Keratinocyte (primary cell): ENCODE results near the gene FLYWCH1.

Source experiments
- EZH2 ChIP-seq: IDR thresholded peaks from one replicate; pipeline ENCODE4 v1.6.1; 2012; ENCODE audit warnings: inconsistent platforms, mild to moderate bottlenecking, low read length, moderate library complexity
- TF ChIP-seq, protein P1 (sequence below), 3 experiments: IDR thresholded peaks in 1 of 3; conservative IDR thresholded peaks in 1 of 3; optimal IDR thresholded peaks in 1 of 3; 2 replicates in 2 of 3; 3 replicates in 1 of 3; pipeline versions ENCODE3 to v1.5.1; 2011; ENCODE audit warnings: low read length in 3 of 3, mild to moderate bottlenecking in 3 of 3, moderate library complexity in 2 of 3, control low read depth in 1 of 3, inconsistent platforms in 1 of 3; ENCODE audit not compliant: insufficient read depth in 2 of 3; ENCODE audit errors: extremely low read depth in 1 of 3

DNA sequence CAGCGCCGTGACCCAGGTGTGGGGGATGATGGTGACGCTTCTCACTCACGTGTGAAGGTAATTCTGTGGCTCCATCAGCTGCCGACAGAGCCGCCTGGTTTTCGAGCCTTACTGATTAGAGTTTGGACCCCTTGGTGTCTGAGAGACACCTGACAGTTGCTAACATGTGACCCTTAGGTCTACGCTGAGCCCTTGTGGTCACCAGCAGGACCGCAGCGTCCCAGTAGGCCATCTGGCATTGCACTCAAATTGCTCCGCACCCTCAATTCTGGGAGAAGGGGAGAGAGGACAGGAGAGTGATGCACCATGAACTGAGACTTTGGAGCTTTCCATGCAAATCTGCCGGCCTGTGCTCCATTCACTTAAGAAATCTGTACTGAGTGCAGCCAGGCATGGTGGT is 2.5 kb downstream of the FLYWCH1 start:
- TF ChIP-seq, protein P1, sequence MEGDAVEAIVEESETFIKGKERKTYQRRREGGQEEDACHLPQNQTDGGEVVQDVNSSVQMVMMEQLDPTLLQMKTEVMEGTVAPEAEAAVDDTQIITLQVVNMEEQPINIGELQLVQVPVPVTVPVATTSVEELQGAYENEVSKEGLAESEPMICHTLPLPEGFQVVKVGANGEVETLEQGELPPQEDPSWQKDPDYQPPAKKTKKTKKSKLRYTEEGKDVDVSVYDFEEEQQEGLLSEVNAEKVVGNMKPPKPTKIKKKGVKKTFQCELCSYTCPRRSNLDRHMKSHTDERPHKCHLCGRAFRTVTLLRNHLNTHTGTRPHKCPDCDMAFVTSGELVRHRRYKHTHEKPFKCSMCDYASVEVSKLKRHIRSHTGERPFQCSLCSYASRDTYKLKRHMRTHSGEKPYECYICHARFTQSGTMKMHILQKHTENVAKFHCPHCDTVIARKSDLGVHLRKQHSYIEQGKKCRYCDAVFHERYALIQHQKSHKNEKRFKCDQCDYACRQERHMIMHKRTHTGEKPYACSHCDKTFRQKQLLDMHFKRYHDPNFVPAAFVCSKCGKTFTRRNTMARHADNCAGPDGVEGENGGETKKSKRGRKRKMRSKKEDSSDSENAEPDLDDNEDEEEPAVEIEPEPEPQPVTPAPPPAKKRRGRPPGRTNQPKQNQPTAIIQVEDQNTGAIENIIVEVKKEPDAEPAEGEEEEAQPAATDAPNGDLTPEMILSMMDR (optimal IDR thresholded peaks at IDR 0.05 in 1 of 3, IDR thresholded peaks at IDR 0.05 in 1 of 3, conservative IDR thresholded peaks at IDR 0.05 in 1 of 3; ENCODE audit: extremely low read depth in 1 of 3, insufficient read depth in 2 of 3, low read length in 3 of 3), result no peak
- TF ChIP-seq EZH2, result no peak
